Measurements from ENCODE around the gene IFT43.
A peak's percentile ranks its signal among the peaks of the same experiment; 100 is the strongest.

Gene IFT43

GRCh38 chr14:75985618-75986438 is at the start of gene IFT43:
IFT43 (plus strand) TSS chr14:75985763; CDS start chr14:75985787, 24 bp downstream.
- DNase-seq: peak; percentile 65

DNA sequence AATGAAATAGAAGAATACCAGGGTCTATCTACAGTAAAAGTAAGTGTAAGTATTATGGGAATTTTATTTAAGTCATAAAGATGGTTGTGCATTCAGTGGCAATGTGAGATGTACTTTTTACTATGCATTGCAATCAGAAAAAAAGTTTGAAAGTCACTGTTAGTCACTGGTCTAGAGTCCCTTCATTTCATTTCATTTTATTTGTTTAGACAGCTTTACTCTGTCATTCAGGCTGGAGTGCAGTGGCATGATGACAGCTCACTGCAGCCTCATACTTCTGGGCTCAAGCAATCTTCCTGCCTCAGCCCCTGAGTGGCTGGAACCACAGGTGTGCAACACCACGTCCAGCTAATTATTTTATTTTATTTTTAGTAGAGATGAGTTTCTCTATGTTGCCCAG is 46.4 kb upstream of the IFT43 start:
- no peak for DNase-seq

DNA sequence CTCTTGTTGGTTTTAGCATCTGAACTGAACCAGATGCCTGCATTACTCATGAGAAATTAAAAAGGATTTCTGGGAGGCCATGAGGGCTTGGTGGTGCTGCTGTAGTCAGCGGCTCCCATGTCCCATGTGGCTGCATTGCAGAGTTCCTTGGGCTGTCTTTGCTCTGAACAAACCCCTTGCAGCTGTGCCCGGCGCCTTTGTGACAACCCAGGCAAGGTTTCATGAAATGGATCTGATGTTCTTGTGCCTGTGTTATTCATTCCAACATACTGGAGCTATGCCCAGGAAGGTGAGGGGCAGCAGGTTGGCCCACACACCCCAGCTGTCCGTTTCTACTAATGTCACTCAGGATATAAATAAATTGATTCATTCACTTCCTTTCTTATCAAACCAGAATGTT is 44.5 kb upstream of the IFT43 start:
- DNase-seq: no peak

DNA sequence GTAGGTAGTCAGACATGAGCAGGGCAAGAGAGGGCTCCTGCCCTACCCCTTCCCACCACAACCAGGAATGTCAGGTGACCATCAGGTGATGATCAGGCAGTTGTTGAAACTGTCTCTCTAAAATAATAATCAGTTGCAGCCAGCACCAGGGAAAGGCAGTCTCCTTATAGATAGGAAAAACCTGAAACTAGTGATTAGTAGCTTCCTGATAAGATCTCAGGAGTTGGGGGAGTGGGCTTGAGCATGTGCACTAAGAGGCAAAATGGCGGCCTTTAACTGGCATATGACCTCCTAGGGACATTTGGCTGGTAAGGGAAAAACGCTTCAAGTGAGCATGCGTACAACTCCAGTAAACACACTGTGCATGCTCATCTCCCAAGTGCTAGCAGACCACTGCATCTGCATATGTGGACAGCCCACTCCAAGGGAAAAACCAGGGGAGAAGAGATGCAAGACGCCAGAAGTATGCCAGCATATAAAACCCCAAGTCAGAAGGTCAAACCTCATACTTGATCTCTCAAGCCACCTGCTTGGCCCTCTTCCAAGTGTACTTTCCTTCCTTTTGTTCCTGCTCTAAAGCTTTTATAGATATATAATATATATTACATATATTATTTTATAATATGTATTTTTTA is 40.8 kb upstream of the IFT43 start:
- no peak for DNase-seq

DNA sequence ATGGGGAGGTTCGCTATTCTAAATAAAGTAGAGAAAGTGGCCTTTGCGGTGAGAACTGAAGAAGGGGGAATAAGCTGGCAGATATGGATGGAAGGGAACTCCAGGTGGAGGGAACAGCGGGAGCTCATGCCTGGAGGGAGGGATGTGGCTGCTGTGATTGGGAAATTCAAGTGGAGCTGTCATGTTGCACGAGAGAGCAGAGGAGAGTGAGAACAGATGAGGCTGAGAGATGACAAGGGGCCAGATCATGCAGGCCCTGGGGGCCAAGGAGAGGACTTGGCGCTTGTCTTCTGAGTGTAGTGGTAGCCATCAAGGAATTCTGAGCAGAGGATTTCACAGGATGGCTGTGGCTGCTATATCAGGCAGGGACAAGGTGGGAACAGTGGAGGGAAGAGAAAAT is 38.8 kb upstream of the IFT43 start:
- no peak for DNase-seq

GRCh38 chr14:75952489-75952888 is 33.1 kb upstream of the IFT43 start:
- DNase-seq: no peak

GRCh38 chr14:75959031-75959430 is 26.5 kb upstream of the IFT43 start:
- no peak for DNase-seq

DNA sequence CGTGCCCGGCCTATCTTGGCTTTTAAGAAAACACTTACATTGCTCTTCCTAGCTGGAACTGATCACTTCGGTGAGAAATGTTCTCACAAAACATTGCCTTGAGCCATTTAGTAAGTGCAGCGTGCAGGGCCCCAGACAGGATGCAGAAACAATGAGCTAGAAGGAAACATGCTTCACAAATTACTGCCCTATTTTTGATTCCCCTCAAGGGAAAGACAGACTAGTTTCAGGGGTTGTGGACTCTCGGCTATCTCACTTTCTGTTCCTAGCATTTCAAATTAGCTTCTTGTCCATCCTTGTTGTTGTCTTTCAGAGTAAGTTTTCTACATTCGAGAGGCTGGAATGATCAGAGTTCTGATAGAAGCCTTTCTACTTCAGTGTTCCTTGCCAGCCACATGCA is 25.3 kb upstream of the IFT43 start:
- DNase-seq: no peak

- no peak for DNase-seq
These were observed 23.9 kb upstream of the IFT43 start for GRCh38 chr14:75961662-75962061.

- DNase-seq: no peak
These were observed 17.7 kb upstream of the IFT43 start for GRCh38 chr14:75967866-75968265.

DNA sequence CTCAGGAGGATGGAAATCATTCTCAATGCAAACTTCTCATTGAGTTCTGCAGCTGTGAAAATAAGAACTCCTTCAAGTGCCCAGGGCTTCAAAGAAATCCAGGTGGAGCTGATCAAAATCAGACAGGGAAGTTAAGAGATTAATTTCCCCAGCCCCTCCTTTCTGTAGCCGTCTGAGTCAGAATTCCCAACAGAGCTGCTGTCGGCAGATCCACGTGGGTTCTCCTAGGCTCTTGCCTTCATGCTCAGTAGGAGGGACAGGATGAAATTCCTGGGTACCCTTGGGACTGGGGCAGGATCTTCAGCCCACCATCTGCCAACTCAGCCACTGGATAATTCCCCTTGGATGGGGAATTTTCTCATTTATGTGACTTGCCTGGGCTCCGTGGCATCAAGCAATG is 17.1 kb upstream of the IFT43 start:
- peak; percentile 51 for DNase-seq

GRCh38 chr14:75969126-75969525 is 16.4 kb upstream of the IFT43 start:
- no peak for DNase-seq

DNA sequence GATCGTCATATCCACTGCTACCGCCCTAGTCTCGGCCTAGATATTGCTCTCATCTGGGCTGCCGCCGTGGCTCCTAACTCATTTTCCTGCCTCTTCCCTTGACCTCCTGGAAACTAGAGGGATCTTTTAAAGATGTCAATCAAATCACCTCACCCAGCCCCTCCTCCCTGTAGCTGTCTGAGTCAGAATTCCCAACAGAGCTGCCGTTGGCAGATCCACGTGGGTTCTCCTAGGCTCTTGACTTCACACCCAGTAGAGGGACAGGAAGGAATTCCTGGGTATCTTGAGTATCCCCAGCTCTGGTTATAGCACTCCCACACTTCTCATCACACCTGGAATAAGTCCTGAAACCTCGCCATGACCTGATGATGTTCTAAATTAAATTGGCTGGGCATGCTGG is 15.7 kb upstream of the IFT43 start:
- no peak for DNase-seq

DNA sequence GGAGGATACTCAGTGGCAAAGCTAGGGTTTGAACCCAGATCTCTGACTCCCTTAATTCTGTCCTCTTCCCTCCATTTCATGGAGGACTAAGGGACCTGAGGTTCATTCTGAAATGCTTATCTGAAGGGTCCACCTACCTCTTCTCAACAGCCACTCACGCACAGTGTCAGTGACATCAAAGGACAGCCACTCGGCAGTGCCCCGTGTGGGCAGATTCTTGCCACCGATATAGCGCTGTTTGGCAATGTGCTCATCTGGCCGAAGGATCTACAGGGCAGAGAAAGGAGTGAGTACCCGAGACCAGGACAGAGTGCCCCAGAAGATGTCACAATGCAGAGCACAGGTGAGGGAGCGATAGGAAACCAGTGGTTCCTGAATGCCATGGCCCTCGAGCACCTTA is 14.6 kb upstream of the IFT43 start:
- DNase-seq: no peak

GRCh38 chr14:75971509-75971908 is 14.1 kb upstream of the IFT43 start:
- DNase-seq: no peak

GRCh38 chr14:75972801-75973421 is 12.7 kb upstream of the IFT43 start:
- no peak for DNase-seq

DNA sequence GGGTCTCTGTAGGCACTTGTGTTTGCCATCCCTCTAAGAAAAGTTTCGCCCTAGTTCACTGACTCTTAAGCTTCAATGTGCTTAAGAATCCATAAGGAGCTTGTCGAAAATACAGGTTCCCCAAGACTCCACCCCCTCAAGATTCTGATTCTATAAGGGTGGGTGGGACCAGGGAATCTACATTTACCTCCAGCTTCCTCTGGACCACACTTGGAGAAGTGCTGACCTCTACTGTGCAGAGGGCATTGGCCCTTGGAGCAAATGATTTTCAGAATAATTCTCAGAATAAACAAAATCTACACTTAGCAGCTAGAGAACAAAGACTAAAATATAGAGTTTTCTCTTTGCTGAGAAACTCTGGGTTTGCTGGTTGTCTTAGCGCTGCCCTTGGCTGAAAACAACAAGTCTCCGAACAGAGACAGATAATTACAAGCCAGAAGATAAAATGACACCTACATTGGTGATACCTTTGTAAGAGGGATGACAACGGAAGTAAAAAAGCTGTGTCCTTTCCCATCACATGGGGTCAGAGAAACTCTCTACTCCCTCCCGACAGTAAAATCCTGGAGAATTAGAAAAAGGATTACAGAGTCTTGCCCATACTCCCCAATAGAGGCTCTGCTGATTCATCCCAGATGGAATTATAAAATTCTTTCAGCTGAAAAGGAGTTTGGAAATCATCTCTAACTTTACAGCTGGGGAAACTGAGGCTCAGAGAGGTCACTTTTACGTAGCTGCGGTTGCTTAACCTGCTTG is 8.6 kb upstream of the IFT43 start:
- DNase-seq: no peak

GRCh38 chr14:75977582-75977943 is 8.0 kb upstream of the IFT43 start:
- no peak for DNase-seq

- no peak for DNase-seq
These were observed 7.3 kb upstream of the IFT43 start for GRCh38 chr14:75978249-75978731.

GRCh38 chr14:75979071-75979571 is 6.4 kb upstream of the IFT43 start:
- DNase-seq: no peak

DNA sequence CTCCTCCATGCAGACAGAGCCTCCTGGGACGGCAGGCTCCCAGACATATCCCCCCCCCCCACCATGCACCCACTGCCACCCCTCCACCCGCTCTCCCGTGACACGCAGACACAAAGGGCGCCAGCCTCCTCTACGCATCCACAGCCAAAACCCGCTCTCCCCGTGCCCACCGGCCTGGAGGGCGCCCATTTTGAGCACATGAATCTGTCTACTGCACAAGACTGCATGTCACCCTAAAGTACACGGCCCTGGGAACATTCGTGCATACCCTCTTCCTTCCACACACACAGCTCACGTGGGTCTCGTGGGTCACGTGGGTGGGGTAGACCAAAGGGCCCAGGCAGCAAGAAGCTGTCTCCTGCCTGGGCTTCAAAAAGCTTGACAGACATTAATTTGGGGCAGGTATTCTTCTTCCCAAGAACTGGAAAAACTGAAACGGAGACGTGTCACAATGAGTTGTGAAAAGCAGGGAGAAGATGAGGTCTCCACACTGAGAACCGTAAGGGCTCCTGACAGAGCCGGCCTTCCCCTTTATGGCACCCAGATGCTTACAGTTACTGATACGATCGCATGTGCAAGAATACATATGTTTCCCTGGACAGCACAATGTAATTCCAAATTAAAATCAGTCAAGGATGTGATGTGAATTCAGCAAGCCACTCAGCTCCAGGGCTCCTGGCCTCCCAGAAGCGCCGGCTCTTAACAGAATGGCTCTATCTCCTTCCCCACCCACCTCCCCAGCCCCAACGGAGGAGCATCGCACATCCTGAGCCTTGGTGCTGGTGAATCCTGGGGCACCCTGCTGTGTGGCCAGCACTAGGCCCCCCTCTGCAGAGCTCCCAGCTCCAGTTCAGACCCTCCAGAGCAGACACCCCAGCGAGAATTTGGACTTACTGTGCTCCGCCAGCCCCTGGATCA is 5.7 kb upstream of the IFT43 start:
- no peak for DNase-seq

DNA sequence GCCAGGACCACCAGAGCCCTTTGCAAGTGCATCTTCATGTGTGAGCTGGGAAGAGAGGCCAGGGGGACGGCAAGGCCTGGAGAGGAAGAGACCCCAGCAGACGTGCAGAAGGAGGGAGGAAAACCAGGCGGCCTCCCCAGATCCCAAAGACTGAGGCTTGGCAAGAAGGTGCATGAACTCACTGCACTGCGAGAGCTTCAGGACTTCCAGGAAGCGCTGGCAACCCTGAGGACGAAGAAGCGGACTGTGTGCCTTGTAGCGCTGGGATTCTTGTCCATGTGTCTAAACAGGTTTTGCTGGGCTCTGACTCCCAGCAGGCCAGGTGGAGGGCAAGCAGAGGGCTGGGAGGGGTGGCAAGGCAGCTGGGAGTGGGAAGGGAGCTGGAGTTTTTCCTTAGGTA is 4.7 kb upstream of the IFT43 start:
- DNase-seq: no peak

Measured in T1000 (cell line).